ENCODE data around the gene ETV3L. TPM values are rescaled to one million over a fixed set of nuclear protein-coding genes. Genes with fewer than 3 reads are reported as not detected.
A peak's percentile ranks its signal among the peaks of the same experiment; 100 is the strongest.

Gene ETV3L
- total and polyA plus RNA-seq, 4 experiments from 2014 or later = not detected

DNA sequence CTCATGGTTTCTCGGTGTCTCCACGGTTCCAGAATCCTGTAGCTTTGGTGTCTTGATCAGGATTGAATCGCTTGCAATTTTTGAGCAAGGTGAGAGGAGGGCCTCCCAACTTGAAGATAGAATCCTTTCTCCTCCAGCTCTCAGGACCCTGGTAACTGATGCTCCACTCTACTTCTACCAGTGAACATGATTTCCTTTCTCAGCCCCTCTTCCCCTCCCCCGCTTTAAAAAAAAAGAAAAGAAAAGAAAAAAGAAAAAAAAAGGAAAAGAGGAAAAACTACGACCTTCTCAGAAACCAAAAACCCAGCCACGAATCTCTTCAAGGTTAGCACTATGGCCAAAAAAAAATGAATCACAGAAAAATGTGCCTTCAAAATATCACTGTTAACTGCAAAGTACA is 55.3 kb downstream of the ETV3L start:
- peaks cover 41 to 51% of the 10 kb centered on the region in 2 donors for H3K27me3 Mint-ChIP-seq
- intact Hi-C loops (cut with micrococcal nuclease) = no loop called here
- no peak for DNase-seq
- peaks cover 8 to 11% (median 10%) of the 10 kb centered on the region in 4 donors for H3K4me1 Mint-ChIP-seq
- no peaks in the 10 kb centered on the region for H3K9me3 ChIP-seq (ENCODE audit: control insufficient read depth in 1 of 2, low read length in 2 of 2)
- H3K4me1 ChIP-seq (ENCODE audit: insufficient read depth, low read length) = peaks cover 10% of the 10 kb centered on the region
- H3K27ac Mint-ChIP-seq = no peak overlapping the region
- H3K4me3 ChIP-seq (ENCODE audit: low read length in 2 of 2) = no peak overlapping the region
- no peak overlapping the region for H3K27ac ChIP-seq (ENCODE audit: low read depth, low read length)
- peaks cover 19% of the 10 kb centered on the region for H3K27me3 ChIP-seq (ENCODE audit: insufficient read depth, low read length)
- H3K4me3 Mint-ChIP-seq = peak overlapping the region in 5 of 8 donors; percentile 2 to 43 (median 29)
- peaks cover 0 to 2% (median 0%) of the 10 kb centered on the region in 8 donors for H3K9me3 Mint-ChIP-seq
- ChIA-PET CTCF (ENCODE audit: partially characterized antibody) (no interaction called here), POLR2A (ENCODE audit: partially characterized antibody) (no interaction called here)
- peaks cover 0 to 1% of the 10 kb centered on the region in 2 donors for H3K36me3 Mint-ChIP-seq
- H3K36me3 ChIP-seq (ENCODE audit: insufficient read depth, low read length) = no peaks in the 10 kb centered on the region

DNA sequence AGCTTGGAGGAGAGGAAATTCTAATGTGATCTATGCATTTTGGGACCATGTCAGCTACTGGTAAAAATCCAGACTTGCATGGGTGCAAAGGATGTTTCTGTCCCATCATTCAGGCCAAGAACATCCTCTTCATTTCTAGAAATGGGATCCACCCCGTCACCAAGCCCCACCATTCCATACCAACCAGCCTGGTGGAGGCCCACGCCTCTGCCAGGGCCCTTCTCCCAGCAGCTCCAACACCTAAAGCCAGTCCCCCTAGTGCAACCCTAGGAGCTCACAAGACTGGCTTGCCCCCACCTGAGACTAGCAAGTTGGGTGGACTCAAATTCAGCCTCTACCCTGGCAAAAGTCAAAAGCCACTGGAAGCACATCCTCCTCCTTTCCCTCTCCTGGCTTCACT is 55.9 kb downstream of the ETV3L start:
- Mint-ChIP-seq H3K4me1 (peaks cover 8 to 11% (median 10%) of the 10 kb centered on the region in 4 donors), H3K27ac (no peak overlapping the region), H3K4me3 (peak overlapping the region in 1 of 8 donors; percentile 64), H3K36me3 (peaks cover 0 to 1% of the 10 kb centered on the region in 2 donors), H3K9me3 (peaks cover 0 to 2% (median 0%) of the 10 kb centered on the region in 8 donors), H3K27me3 (peaks cover 43 to 50% of the 10 kb centered on the region in 2 donors)
- H3K27ac ChIP-seq (ENCODE audit: low read depth, low read length) = no peak overlapping the region
- H3K4me3 ChIP-seq (ENCODE audit: low read length in 2 of 2) = no peak overlapping the region
- no peak for DNase-seq
- no peaks in the 10 kb centered on the region for H3K36me3 ChIP-seq (ENCODE audit: insufficient read depth, low read length)
- peaks cover 16% of the 10 kb centered on the region for H3K27me3 ChIP-seq (ENCODE audit: insufficient read depth, low read length)
- ChIA-PET CTCF (ENCODE audit: partially characterized antibody) (no interaction called here), POLR2A (ENCODE audit: partially characterized antibody) (no interaction called here)
- peaks cover 10% of the 10 kb centered on the region for H3K4me1 ChIP-seq (ENCODE audit: insufficient read depth, low read length)
- H3K9me3 ChIP-seq (ENCODE audit: control insufficient read depth in 1 of 2, low read length in 2 of 2) = no peaks in the 10 kb centered on the region
- intact Hi-C loops (cut with micrococcal nuclease) = no loop called here

DNA sequence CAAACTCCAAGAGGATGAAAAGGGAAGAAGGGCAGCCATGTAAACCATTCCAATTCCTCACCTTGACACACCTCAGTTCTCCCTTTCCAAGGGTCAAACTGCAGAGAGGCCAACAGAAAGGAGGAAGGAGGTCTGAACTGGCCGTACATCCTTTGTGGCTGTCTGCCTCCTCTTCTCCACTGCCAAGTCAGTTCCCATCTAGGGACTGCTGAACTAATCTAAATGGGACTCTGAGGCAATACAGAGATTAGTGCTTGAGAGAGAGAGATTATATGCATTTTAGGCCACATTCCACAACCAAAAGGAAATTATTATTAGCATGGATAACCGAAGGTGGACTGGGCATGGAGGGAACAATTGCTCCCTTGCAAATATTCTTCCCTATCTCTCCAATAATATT is 56.8 kb downstream of the ETV3L start:
- CTCF ChIA-PET (ENCODE audit: partially characterized antibody) = no interaction called here
- POLR2A ChIA-PET (ENCODE audit: partially characterized antibody) = no interaction called here
- H3K27ac Mint-ChIP-seq = no peak overlapping the region
- Histone ChIP-seq H3K27me3 (ENCODE audit: insufficient read depth, low read length) (peaks cover 11% of the 10 kb centered on the region), H3K36me3 (ENCODE audit: insufficient read depth, low read length) (no peaks in the 10 kb centered on the region), H3K27ac (ENCODE audit: low read depth, low read length) (no peak overlapping the region), H3K9me3 (ENCODE audit: control insufficient read depth in 1 of 2, low read length in 2 of 2) (no peaks in the 10 kb centered on the region), H3K4me1 (ENCODE audit: insufficient read depth, low read length) (peaks cover 10% of the 10 kb centered on the region), H3K4me3 (ENCODE audit: low read length in 2 of 2) (no peak overlapping the region)
- H3K27me3 Mint-ChIP-seq = peaks cover 37 to 49% of the 10 kb centered on the region in 2 donors
- no peak for DNase-seq
- H3K36me3 Mint-ChIP-seq = peaks cover 0 to 1% of the 10 kb centered on the region in 2 donors
- intact Hi-C loops (cut with micrococcal nuclease) = no loop called here
- H3K9me3 Mint-ChIP-seq = peaks cover 0 to 2% (median 0%) of the 10 kb centered on the region in 8 donors
- no peak overlapping the region for H3K4me3 Mint-ChIP-seq
- H3K4me1 Mint-ChIP-seq = peaks cover 8 to 11% (median 10%) of the 10 kb centered on the region in 4 donors

Other genes with a start within 250 kb of the ETV3L start
- under 1 TPM in 1 of 2 experiments, not detected in 1; 0.06 TPM for gene INSRR, start 240.7 kb downstream of the ETV3L start, total RNA-seq
- not detected for gene INSRR, start 240.7 kb downstream of the ETV3L start, polyA plus RNA-seq
- gene NTRK1, start 238.9 kb downstream of the ETV3L start, total RNA-seq = under 1 TPM in 1 of 2 experiments, not detected in 1; 0.23 TPM
- not detected for gene NTRK1, start 238.9 kb downstream of the ETV3L start, polyA plus RNA-seq
- gene PEAR1, start 206.1 kb downstream of the ETV3L start, total RNA-seq = under 1 TPM; 0.32 to 0.36 TPM
- gene PEAR1, start 206.1 kb downstream of the ETV3L start, polyA plus RNA-seq = not detected
- not detected for gene LRRC71, start 179.2 kb downstream of the ETV3L start, total RNA-seq
- not detected for gene LRRC71, start 179.2 kb downstream of the ETV3L start, polyA plus RNA-seq
- gene ARHGEF11, start 54.1 kb downstream of the ETV3L start, total RNA-seq = 10 to 100 TPM; 22.7 to 24.1 TPM
- 10 to 100 TPM in 1 of 2 donors, 1 to 10 TPM in 1; 7.9 to 19.1 TPM for gene ARHGEF11, start 54.1 kb downstream of the ETV3L start, polyA plus RNA-seq
- 10 to 100 TPM; 30.5 to 31.8 TPM for gene ETV3, start 38.6 kb upstream of the ETV3L start, total RNA-seq
- gene ETV3, start 38.6 kb upstream of the ETV3L start, polyA plus RNA-seq = 10 to 100 TPM in 1 of 2 donors, 1 to 10 TPM in 1; 7.3 to 11.2 TPM